Stimulated activated CD8-positive, alpha-beta memory T cell treated with anti-CD3 and anti-CD28 coated beads, Interleukin-15, amount 100 ng/mL, for 48 hours (primary cell): ENCODE data around the gene ATP9B.
"Not testable (repeated sequence)": the region's sequence is repeated elsewhere in the genome, so short reads cannot be mapped to it uniquely, and the experiment has no call there.

ENCODE experiments used
- DNase-seq, 2 donors: peaks; one replicate each; pipeline ENCODE4 v3.0.0-alpha.2; 2020; ENCODE audit warnings: low read depth in 2 of 2

Gene ATP9B

GRCh38 chr18:79241755-79242154, 172.6 kb downstream of the ATP9B start:
- DNase-seq, result no peak

GRCh38 chr18:79242246-79242645, 173.1 kb downstream of the ATP9B start:
- DNase-seq, result no peak

GRCh38 chr18:79245517-79246001, 176.4 kb downstream of the ATP9B start:
- no peak for DNase-seq

GRCh38 chr18:79246309-79247108, 177.3 kb downstream of the ATP9B start:
- peak; percentile 67 to 77 for DNase-seq

- no peak for DNase-seq
These were observed 179.4 kb downstream of the ATP9B start for GRCh38 chr18:79248495-79249060.

- no peak for DNase-seq
These were observed 181.2 kb downstream of the ATP9B start for GRCh38 chr18:79250301-79250981.

GRCh38 chr18:79251021-79251420, 181.8 kb downstream of the ATP9B start:
- no peak for DNase-seq

- DNase-seq, result no peak
These were observed 183.9 kb downstream of the ATP9B start for GRCh38 chr18:79252904-79253633.

GRCh38 chr18:79257480-79257879, 188.3 kb downstream of the ATP9B start:
- no peak for DNase-seq

- DNase-seq, result no peak
These were observed 189.3 kb downstream of the ATP9B start for GRCh38 chr18:79258447-79258846.

- no peak for DNase-seq
These were observed 190.0 kb downstream of the ATP9B start for GRCh38 chr18:79259218-79259617.

- DNase-seq, result no peak
These were observed 190.8 kb downstream of the ATP9B start for GRCh38 chr18:79260023-79260422.

- no peak for DNase-seq
These were observed 191.3 kb downstream of the ATP9B start for GRCh38 chr18:79260510-79260909.

GRCh38 chr18:79265068-79265467, 195.9 kb downstream of the ATP9B start:
- not testable (repeated sequence) for DNase-seq

- not testable (repeated sequence) for DNase-seq
These were observed 202.6 kb downstream of the ATP9B start for GRCh38 chr18:79271812-79272211.

GRCh38 chr18:79272916-79273315, 203.7 kb downstream of the ATP9B start:
- DNase-seq, result no peak

- DNase-seq, result no peak
These were observed 205.6 kb downstream of the ATP9B start for GRCh38 chr18:79274823-79275222.

GRCh38 chr18:79275461-79275860, 206.3 kb downstream of the ATP9B start:
- DNase-seq, result no peak

GRCh38 chr18:79275992-79276391, 206.8 kb downstream of the ATP9B start:
- DNase-seq, result no peak

GRCh38 chr18:79278896-79279295, 209.7 kb downstream of the ATP9B start:
- no peak for DNase-seq

GRCh38 chr18:79283131-79283810, 214.1 kb downstream of the ATP9B start:
- no peak for DNase-seq
